Stomach (tissue), 9 donors: ENCODE measurements around the gene CPA5. TPM values are rescaled to one million over a fixed set of nuclear protein-coding genes. Genes with fewer than 3 reads are reported as not detected.

ENCODE experiments used
- DNase-seq, 2 donors: peaks; one replicate each; pipeline versions ENCODE4 v3.0.0 to v3.0.0-alpha.2; 2013 to 2019
- H3K27ac ChIP-seq, 5 donors: fragments of 200-600 bp in 4 of 5; sonication (generic) in 4 of 5; one replicate each; pipeline ENCODE4 v1.5.1; 2013 to 2019; ENCODE audit warnings: mild to moderate bottlenecking in 1 of 5, moderate library complexity in 1 of 5
- H3K27me3 ChIP-seq, 3 donors: fragments of 200-600 bp; sonication (generic); one replicate each; pipeline ENCODE4 v1.5.1; 2017 to 2019; ENCODE audit warnings: mixed run types in 1 of 3
- H3K36me3 ChIP-seq, 4 donors: fragments of 200-600 bp; sonication (generic); 1 replicate in 3 of 4; 2 replicates in 1 of 4; pipeline ENCODE4 v1.5.1; 2016 to 2019
- H3K4me1 ChIP-seq, 4 donors: fragments of 200-600 bp; sonication (generic); one replicate each; pipeline ENCODE4 v1.5.1; 2016 to 2019
- H3K4me3 ChIP-seq, 4 donors: fragments of 200-600 bp; sonication (generic) in 3 of 4; one replicate each; pipeline ENCODE4 v1.5.1; 2016 to 2019; ENCODE audit warnings: mild to moderate bottlenecking in 1 of 4
- H3K9me3 ChIP-seq, 4 donors: fragments of 200-600 bp; sonication (generic); one replicate each; pipeline ENCODE4 v1.5.1; 2016 to 2019
- CTCF ChIP-seq, 7 experiments: fragments of 450-650 bp in 4 of 7; fragments of 200-600 bp in 3 of 7; sonication (generic) in 3 of 7; IDR thresholded peaks; one replicate each; pipeline ENCODE4 v1.5.1; 2016 to 2019; ENCODE audit warnings: antibody characterized with exemption in 7 of 7, control low read depth in 2 of 7, mild to moderate bottlenecking in 1 of 7
- EP300 ChIP-seq: sonication (generic); formaldehyde crosslinking; IDR thresholded peaks from one replicate; pipeline ENCODE4 v1.6.1; 2017; ENCODE audit warnings: antibody characterized with exemption
- POLR2A ChIP-seq, 4 donors: fragments of 450-650 bp; IDR thresholded peaks; one replicate each; pipeline ENCODE4 v1.6.1; 2016; ENCODE audit warnings: antibody characterized with exemption in 4 of 4, control low read depth in 2 of 4, mild to moderate bottlenecking in 1 of 4, moderate library complexity in 1 of 4
- POLR2AphosphoS5 ChIP-seq, 3 donors: sonication (generic); formaldehyde crosslinking; IDR thresholded peaks; one replicate each; pipeline ENCODE4 v1.6.1; 2016; ENCODE audit warnings: antibody characterized with exemption in 3 of 3
- WGBS, 5 donors: extraction: QIAGEN DNeasy Blood & Tissue Kit in 3 of 5; methylation state at CpG; one replicate each; pipeline versions ENCODE4 v1.1.5 to v1.1.7; 2013 to 2018; 5-methylcytosine and 5-hydroxymethylcytosine counted together
- intact Hi-C: fragments of 100-400 bp; cut with DNase I; formaldehyde crosslinking; loops from one replicate; pipeline ENCODE4 v1.15.1; 2023; ENCODE audit warnings: low total_unique reads
- polyA plus RNA-seq, 3 donors: library from polyadenylated mRNA; stranded (reverse); fragments of 200-250 nt; gene quantifications; one replicate each; pipeline ENCODE4 v1.2.3, GENCODE V29; 2013
- total RNA-seq, 5 donors: library from RNA; depleted of rRNA; stranded (reverse); fragments of >200 nt; gene quantifications; one replicate each; pipeline versions ENCODE4 v1.1.0 to v1.2.3, GENCODE V29; 2014 to 2016
- donor health status: healthy with polysubstance abuse.
- donor health status: Bipolar disorder and iron deficiency.
- donor health status: healthy.

Gene CPA5
- total and polyA plus RNA-seq, 8 donors: 0.48 TPM; not detected in 7

- H3K27ac ChIP-seq: no peak overlapping the region
- intact Hi-C loops: no loop called here
- DNase-seq: no peak
- no peak overlapping the region for H3K4me3 ChIP-seq
- H3K27me3 ChIP-seq: no peaks in the 10 kb centered on the region
- no peaks in the 10 kb centered on the region for H3K9me3 ChIP-seq
- no peak for TF ChIP-seq CTCF (IDR thresholded peaks at IDR 0.05)
- no peak for TF ChIP-seq POLR2AphosphoS5 (IDR thresholded peaks at IDR 0.05)
- no peak for TF ChIP-seq POLR2A (IDR thresholded peaks at IDR 0.05)
- TF ChIP-seq EP300: no peak
- WGBS, 5 donors: 77 to 86% (median 83%) methylated on average over 5 of the region's 5 CpGs
- no peaks in the 10 kb centered on the region for H3K4me1 ChIP-seq
- no peaks in the 10 kb centered on the region for H3K36me3 ChIP-seq
Measured at GRCh38 chr7:130298544-130299326, 45.9 kb upstream of the CPA5 start.

- H3K4me3 ChIP-seq: no peak overlapping the region
- intact Hi-C loops: no loop called here
- no peak for TF ChIP-seq POLR2A (IDR thresholded peaks at IDR 0.05)
- no peak for TF ChIP-seq POLR2AphosphoS5 (IDR thresholded peaks at IDR 0.05)
- TF ChIP-seq CTCF (IDR thresholded peaks at IDR 0.05): no peak
- no peak for TF ChIP-seq EP300
- no peaks in the 10 kb centered on the region for H3K4me1 ChIP-seq
- WGBS, 5 donors: 83 to 91% (median 86%) methylated on average over 7 of the region's 7 CpGs
- H3K36me3 ChIP-seq: no peaks in the 10 kb centered on the region
- no peak overlapping the region for H3K27ac ChIP-seq
- H3K9me3 ChIP-seq: no peaks in the 10 kb centered on the region
- peak in 1 of 2 donors; percentile 42 for DNase-seq
- H3K27me3 ChIP-seq: no peaks in the 10 kb centered on the region
Measured at GRCh38 chr7:130299866-130300265, 44.8 kb upstream of the CPA5 start.

- intact Hi-C loops: no loop called here
- H3K36me3 ChIP-seq: no peaks in the 10 kb centered on the region
- peak in 1 of 2 donors; percentile 46 for DNase-seq
- no peak overlapping the region for H3K4me3 ChIP-seq
- TF ChIP-seq POLR2AphosphoS5 (IDR thresholded peaks at IDR 0.05) (no peak), POLR2A (IDR thresholded peaks at IDR 0.05) (no peak), EP300 (no peak), CTCF (IDR thresholded peaks at IDR 0.05) (no peak)
- no peaks in the 10 kb centered on the region for H3K9me3 ChIP-seq
- H3K27ac ChIP-seq: no peak overlapping the region
- no peaks in the 10 kb centered on the region for H3K4me1 ChIP-seq
- WGBS, 5 donors: 74 to 82% (median 76%) methylated on average over 8 of the region's 8 CpGs
- H3K27me3 ChIP-seq: no peaks in the 10 kb centered on the region
Measured at GRCh38 chr7:130301501-130302020, 43.1 kb upstream of the CPA5 start.

GRCh38 chr7:130302649-130303048 lies 42.0 kb upstream of the CPA5 start:
- Histone ChIP-seq H3K27me3 (no peaks in the 10 kb centered on the region), H3K4me1 (no peaks in the 10 kb centered on the region), H3K9me3 (no peaks in the 10 kb centered on the region), H3K4me3 (no peak overlapping the region), H3K27ac (no peak overlapping the region), H3K36me3 (no peaks in the 10 kb centered on the region)
- no peak for DNase-seq
- TF ChIP-seq CTCF (IDR thresholded peaks at IDR 0.05) (no peak), EP300 (no peak), POLR2AphosphoS5 (IDR thresholded peaks at IDR 0.05) (no peak), POLR2A (IDR thresholded peaks at IDR 0.05) (no peak)
- intact Hi-C loops: no loop called here
